Esophagus muscularis mucosa (tissue), 4 donors: ENCODE measurements around the gene OAF.

Experiments used
- CTCF ChIP-seq, 3 experiments: fragments of 200-600 bp in 2 of 3; fragments of 450-650 bp in 1 of 3; sonication (generic) in 2 of 3; IDR thresholded peaks; one replicate each; pipeline ENCODE4 v1.5.1; 2017 to 2019; ENCODE audit warnings: antibody characterized with exemption in 3 of 3, mild to moderate bottlenecking in 2 of 3, moderate library complexity in 1 of 3
- EP300 ChIP-seq: sonication (generic); formaldehyde crosslinking; IDR thresholded peaks from one replicate; pipeline ENCODE4 v1.6.1; 2017; ENCODE audit warnings: antibody characterized with exemption
- POLR2A ChIP-seq: fragments of 450-650 bp; IDR thresholded peaks from one replicate; pipeline ENCODE4 v1.6.1; 2017; ENCODE audit warnings: antibody characterized with exemption, moderate library complexity, mild to moderate bottlenecking, low read depth
- POLR2AphosphoS5 ChIP-seq, 2 donors: sonication (generic); formaldehyde crosslinking; IDR thresholded peaks; one replicate each; pipeline ENCODE4 v1.6.1; 2017; ENCODE audit warnings: antibody characterized with exemption in 2 of 2

GRCh38 chr11:120212259-120212878 lies 1.5 kb downstream of the OAF start:
- TF ChIP-seq POLR2AphosphoS5 (IDR thresholded peaks at IDR 0.05) (no peak), CTCF (IDR thresholded peaks at IDR 0.05) (no peak), POLR2A (no peak), EP300 (no peak)
